DND-41 (cell line): Measurements from ENCODE around the gene RAD51B.

Experiments used
- CTCF ChIP-seq: IDR thresholded peaks from 2 replicates; pipeline ENCODE4 v1.5.1; 2012; ENCODE audit warnings: borderline replicate concordance, low read length, moderate library complexity, mild to moderate bottlenecking; ENCODE audit not compliant: poor library complexity, severe bottlenecking; ENCODE audit errors: extremely low read depth
- EZH2 ChIP-seq: IDR thresholded peaks from 3 replicates; pipeline ENCODE4 v1.6.1; 2012; ENCODE audit warnings: borderline replicate concordance, low read depth, mild to moderate bottlenecking, moderate library complexity, low read length, inconsistent platforms; ENCODE audit not compliant: severe bottlenecking

DNA sequence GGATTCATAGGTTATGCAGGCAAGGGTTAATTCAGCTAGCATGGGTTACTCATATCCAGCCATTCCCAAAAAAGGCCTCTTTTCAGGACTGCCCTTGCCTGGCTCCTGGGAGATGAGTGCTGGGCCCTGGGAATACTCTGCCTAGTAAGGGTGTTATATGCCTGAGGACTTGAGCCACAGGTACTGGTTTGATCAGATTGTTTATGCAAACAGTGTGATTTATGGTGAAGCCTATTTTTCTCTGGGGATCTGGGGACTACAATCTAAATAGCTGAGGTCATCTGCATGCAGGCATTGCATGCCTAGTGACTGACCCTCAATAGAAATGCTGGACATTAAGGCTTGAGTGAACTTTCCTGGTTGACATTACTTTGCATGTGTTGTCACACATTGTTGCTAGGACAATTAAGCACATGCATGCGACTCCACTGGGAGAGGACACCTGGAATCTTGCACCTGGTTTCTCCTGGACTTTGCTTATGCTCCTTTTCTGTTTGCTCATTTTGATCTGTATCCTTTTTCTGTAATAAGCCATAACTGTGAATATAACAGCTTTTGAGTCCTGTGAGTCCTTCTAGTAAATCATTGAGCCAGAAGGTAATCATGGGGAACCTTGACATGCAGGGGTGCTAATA, 73.0 kb downstream of the RAD51B start:
- TF ChIP-seq CTCF (no peak), EZH2 (no peak)
